WTC11 (cell line): Measurements from ENCODE around the gene AGR2. TPM values are rescaled to one million over a fixed set of nuclear protein-coding genes. Genes with fewer than 3 reads are reported as not detected.

Source experiments
- ATAC-seq: fragments of 200-7000 bp; cut with Tn5 transposase; 2 replicates; pipeline ENCODE4 v1.10.0; 2021; ENCODE audit warnings: mild to moderate bottlenecking, moderate library complexity
- CTCF ChIA-PET: fragments of 300-600 bp; sonication (Branson Sonifier 250); formaldehyde crosslinking; loops from one replicate; lab custom pipeline; 2021; ENCODE audit warnings: antibody characterized with exemption; lab: Charles Lee
- POLR2A ChIA-PET: fragments of 350-600 bp; sonication (Branson Sonifier 250); formaldehyde crosslinking; loops from one replicate; lab custom pipeline; 2021; ENCODE audit warnings: antibody characterized with exemption; lab: Charles Lee
- DNase-seq: peaks from one replicate; pipeline ENCODE4 v3.0.0; 2021; ENCODE audit warnings: low spot score
- H3K27ac Mint-ChIP-seq: 2 replicates; pipeline ENCODE4 v1.8.0; 2021; ENCODE audit warnings: mixed read lengths
- H3K27me3 Mint-ChIP-seq: 2 replicates; pipeline ENCODE4 v1.8.0; 2021; ENCODE audit warnings: low read depth, mild to moderate bottlenecking, moderate library complexity, mixed read lengths
- H3K36me3 Mint-ChIP-seq: 2 replicates; pipeline ENCODE4 v1.8.0; 2021; ENCODE audit warnings: mixed read lengths
- H3K4me1 Mint-ChIP-seq: 2 replicates; pipeline ENCODE4 v1.8.0; 2022; ENCODE audit warnings: mixed read lengths
- H3K4me3 Mint-ChIP-seq: 2 replicates; pipeline ENCODE4 v1.8.0; 2021; ENCODE audit warnings: mild to moderate bottlenecking, moderate library complexity, mixed read lengths
- H3K9me3 Mint-ChIP-seq: 2 replicates; pipeline ENCODE4 v1.8.0; 2021; ENCODE audit warnings: mixed read lengths
- CREB1 ChIP-seq: sonication (generic); formaldehyde crosslinking; IDR thresholded peaks from 2 replicates; pipeline ENCODE4 v1.8.0; 2023; ENCODE audit warnings: mild to moderate bottlenecking, missing genetic modification reagents
- ELF4 ChIP-seq: sonication (generic); formaldehyde crosslinking; IDR thresholded peaks from 2 replicates; pipeline ENCODE4 v1.8.1; 2022; ENCODE audit warnings: low read depth, mild to moderate bottlenecking, moderate library complexity, missing genetic modification reagents
- FOXK1 ChIP-seq: sonication (generic); formaldehyde crosslinking; IDR thresholded peaks from 2 replicates; pipeline ENCODE4 v1.8.0; 2022; ENCODE audit warnings: mild to moderate bottlenecking, moderate library complexity, missing genetic modification reagents
- FOXP1 ChIP-seq: sonication (generic); formaldehyde crosslinking; IDR thresholded peaks from 2 replicates; pipeline ENCODE4 v1.8.0; 2022; ENCODE audit warnings: missing genetic modification reagents, mild to moderate bottlenecking, moderate library complexity, borderline replicate concordance
- JUN ChIP-seq: sonication (generic); formaldehyde crosslinking; IDR thresholded peaks from 2 replicates; pipeline ENCODE4 v1.8.0; 2023; ENCODE audit warnings: mild to moderate bottlenecking, missing genetic modification reagents
- MYBL2 ChIP-seq: sonication (generic); formaldehyde crosslinking; IDR thresholded peaks from 2 replicates; pipeline ENCODE4 v1.8.1; 2023; ENCODE audit warnings: mild to moderate bottlenecking, moderate library complexity, missing genetic modification reagents
- NFATC4 ChIP-seq: fragments of 250-450 bp; sonication (Bioruptor Pico); IDR thresholded peaks from 2 replicates; pipeline ENCODE4 v1.9.0; 2021; ENCODE audit warnings: mild to moderate bottlenecking
- SP1 ChIP-seq: sonication (generic); formaldehyde crosslinking; conservative IDR thresholded peaks from 2 replicates; pipeline ENCODE4 v1.8.1; 2022; ENCODE audit warnings: missing genetic modification reagents
- TCF7 ChIP-seq: sonication (generic); formaldehyde crosslinking; IDR thresholded peaks from 2 replicates; pipeline ENCODE4 v1.8.0; 2022; ENCODE audit warnings: mild to moderate bottlenecking, low read depth, missing genetic modification reagents, moderate library complexity
- TEAD1 ChIP-seq: sonication (generic); formaldehyde crosslinking; IDR thresholded peaks from 2 replicates; pipeline ENCODE4 v1.8.0; 2022; ENCODE audit warnings: mild to moderate bottlenecking, missing genetic modification reagents
- TEAD4 ChIP-seq: sonication (generic); formaldehyde crosslinking; IDR thresholded peaks from 2 replicates; pipeline ENCODE4 v1.8.0; 2022; ENCODE audit warnings: mild to moderate bottlenecking, missing genetic modification reagents
- ZBTB21 ChIP-seq: sonication (generic); formaldehyde crosslinking; IDR thresholded peaks from 2 replicates; pipeline ENCODE4 v1.8.1; 2023; ENCODE audit warnings: mild to moderate bottlenecking, missing genetic modification reagents, borderline replicate concordance
- ZNF138 ChIP-seq: sonication (generic); formaldehyde crosslinking; conservative IDR thresholded peaks from 2 replicates; pipeline ENCODE4 v1.8.1; 2022; ENCODE audit warnings: mild to moderate bottlenecking, moderate library complexity, missing genetic modification reagents
- ZNF671 ChIP-seq: fragments of 250-450 bp; sonication (Bioruptor Pico); IDR thresholded peaks from 2 replicates; pipeline ENCODE4 v1.8.0; 2021; ENCODE audit warnings: mild to moderate bottlenecking
- total RNA-seq: library from RNA; stranded (reverse); gene quantifications from 3 replicates; pipeline ENCODE4 v1.2.3, GENCODE V29; 2021
- TF ChIP-seq, protein P1 (sequence below): sonication (generic); formaldehyde crosslinking; IDR thresholded peaks from 2 replicates; pipeline ENCODE4 v1.8.0; 2023; ENCODE audit warnings: missing genetic modification reagents, mild to moderate bottlenecking, borderline replicate concordance
- TF ChIP-seq, protein P2 (sequence below): fragments of 250-450 bp; sonication (Bioruptor Pico); IDR thresholded peaks from 2 replicates; pipeline ENCODE4 v2.1.2; 2022; ENCODE audit warnings: mild to moderate bottlenecking, moderate library complexity
- TF ChIP-seq, protein P3 (sequence below): sonication (generic); formaldehyde crosslinking; conservative IDR thresholded peaks from 2 replicates; pipeline ENCODE4 v1.8.1; 2022; ENCODE audit warnings: mild to moderate bottlenecking, missing genetic modification reagents
- TF ChIP-seq, protein P4 (sequence below): sonication (generic); formaldehyde crosslinking; IDR thresholded peaks from 2 replicates; pipeline ENCODE4 v1.8.1; 2023; ENCODE audit warnings: mild to moderate bottlenecking, missing genetic modification reagents, moderate library complexity
- TF ChIP-seq, protein P5 (sequence below): fragments of 250-450 bp; sonication (Bioruptor Pico); IDR thresholded peaks from 2 replicates; pipeline ENCODE4 v1.9.0; 2021; ENCODE audit warnings: mild to moderate bottlenecking
- TF ChIP-seq, protein P6 (sequence below): sonication (generic); formaldehyde crosslinking; IDR thresholded peaks from 2 replicates; pipeline ENCODE4 v1.8.1; 2023; ENCODE audit warnings: mild to moderate bottlenecking, missing genetic modification reagents
- TF ChIP-seq, protein P7 (sequence below): sonication (generic); formaldehyde crosslinking; IDR thresholded peaks from 2 replicates; pipeline ENCODE4 v1.8.1; 2023; ENCODE audit warnings: mild to moderate bottlenecking, missing genetic modification reagents, borderline replicate concordance
- TF ChIP-seq, protein P8 (sequence below): sonication (generic); formaldehyde crosslinking; IDR thresholded peaks from 2 replicates; pipeline ENCODE4 v1.8.1; 2022; ENCODE audit warnings: low read depth, missing genetic modification reagents, borderline replicate concordance

Gene AGR2
- total RNA-seq, 1 experiment from 2014 or later, result 1.6 TPM

DNA sequence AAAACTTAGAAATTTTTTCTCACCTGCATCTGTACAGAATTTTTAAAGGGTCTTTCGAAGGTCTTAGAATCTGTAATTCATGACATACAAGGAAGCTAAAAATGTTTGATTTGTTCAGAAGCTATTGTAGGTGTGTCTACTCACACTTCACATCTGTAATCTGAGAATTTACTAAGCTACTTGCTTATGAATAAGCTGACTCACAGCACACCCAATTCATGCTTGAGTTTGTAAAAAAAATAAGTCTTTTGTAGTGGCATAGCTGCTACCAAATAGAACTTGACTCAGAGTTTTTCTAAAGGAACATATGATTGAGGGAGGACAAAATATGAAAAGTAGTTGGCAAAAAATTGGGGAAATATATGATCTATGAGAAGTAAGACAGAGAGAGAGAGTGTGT lies 12.7 kb upstream of the AGR2 start:
- Mint-ChIP-seq H3K27me3 (no peaks in the 10 kb centered on the region), H3K27ac (peak overlapping the region; percentile 48; the same call in 1 of the 2 replicates), H3K36me3 (0 out of 2 replicates have a peak, but pooled peaks cover 6% of the 10 kb centered on the region), H3K9me3 (peaks cover 15% of the 10 kb centered on the region)
- no peak for DNase-seq
- no peak for ATAC-seq
- POLR2A ChIA-PET, result no interaction called here
- TF ChIP-seq FOXK1 (CRISPR knock-in tag) (no peak), MYBL2 (CRISPR knock-in tag) (no peak), NFATC4 (no peak), FOXP1 (no peak), CREB1 (no peak), TEAD4 (CRISPR knock-in tag) (no peak), SP1 (CRISPR knock-in tag) (no peak), TCF7 (no peak), ZNF671 (CRISPR knock-in tag) (no peak), TEAD1 (CRISPR knock-in tag) (no peak), JUN (CRISPR knock-in tag) (no peak), ELF4 (no peak), ZNF138 (no peak)
- TF ChIP-seq, protein P1, sequence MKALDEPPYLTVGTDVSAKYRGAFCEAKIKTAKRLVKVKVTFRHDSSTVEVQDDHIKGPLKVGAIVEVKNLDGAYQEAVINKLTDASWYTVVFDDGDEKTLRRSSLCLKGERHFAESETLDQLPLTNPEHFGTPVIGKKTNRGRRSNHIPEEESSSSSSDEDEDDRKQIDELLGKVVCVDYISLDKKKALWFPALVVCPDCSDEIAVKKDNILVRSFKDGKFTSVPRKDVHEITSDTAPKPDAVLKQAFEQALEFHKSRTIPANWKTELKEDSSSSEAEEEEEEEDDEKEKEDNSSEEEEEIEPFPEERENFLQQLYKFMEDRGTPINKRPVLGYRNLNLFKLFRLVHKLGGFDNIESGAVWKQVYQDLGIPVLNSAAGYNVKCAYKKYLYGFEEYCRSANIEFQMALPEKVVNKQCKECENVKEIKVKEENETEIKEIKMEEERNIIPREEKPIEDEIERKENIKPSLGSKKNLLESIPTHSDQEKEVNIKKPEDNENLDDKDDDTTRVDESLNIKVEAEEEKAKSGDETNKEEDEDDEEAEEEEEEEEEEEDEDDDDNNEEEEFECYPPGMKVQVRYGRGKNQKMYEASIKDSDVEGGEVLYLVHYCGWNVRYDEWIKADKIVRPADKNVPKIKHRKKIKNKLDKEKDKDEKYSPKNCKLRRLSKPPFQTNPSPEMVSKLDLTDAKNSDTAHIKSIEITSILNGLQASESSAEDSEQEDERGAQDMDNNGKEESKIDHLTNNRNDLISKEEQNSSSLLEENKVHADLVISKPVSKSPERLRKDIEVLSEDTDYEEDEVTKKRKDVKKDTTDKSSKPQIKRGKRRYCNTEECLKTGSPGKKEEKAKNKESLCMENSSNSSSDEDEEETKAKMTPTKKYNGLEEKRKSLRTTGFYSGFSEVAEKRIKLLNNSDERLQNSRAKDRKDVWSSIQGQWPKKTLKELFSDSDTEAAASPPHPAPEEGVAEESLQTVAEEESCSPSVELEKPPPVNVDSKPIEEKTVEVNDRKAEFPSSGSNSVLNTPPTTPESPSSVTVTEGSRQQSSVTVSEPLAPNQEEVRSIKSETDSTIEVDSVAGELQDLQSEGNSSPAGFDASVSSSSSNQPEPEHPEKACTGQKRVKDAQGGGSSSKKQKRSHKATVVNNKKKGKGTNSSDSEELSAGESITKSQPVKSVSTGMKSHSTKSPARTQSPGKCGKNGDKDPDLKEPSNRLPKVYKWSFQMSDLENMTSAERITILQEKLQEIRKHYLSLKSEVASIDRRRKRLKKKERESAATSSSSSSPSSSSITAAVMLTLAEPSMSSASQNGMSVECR (CRISPR knock-in tag), result no peak
- TF ChIP-seq, protein P2, sequence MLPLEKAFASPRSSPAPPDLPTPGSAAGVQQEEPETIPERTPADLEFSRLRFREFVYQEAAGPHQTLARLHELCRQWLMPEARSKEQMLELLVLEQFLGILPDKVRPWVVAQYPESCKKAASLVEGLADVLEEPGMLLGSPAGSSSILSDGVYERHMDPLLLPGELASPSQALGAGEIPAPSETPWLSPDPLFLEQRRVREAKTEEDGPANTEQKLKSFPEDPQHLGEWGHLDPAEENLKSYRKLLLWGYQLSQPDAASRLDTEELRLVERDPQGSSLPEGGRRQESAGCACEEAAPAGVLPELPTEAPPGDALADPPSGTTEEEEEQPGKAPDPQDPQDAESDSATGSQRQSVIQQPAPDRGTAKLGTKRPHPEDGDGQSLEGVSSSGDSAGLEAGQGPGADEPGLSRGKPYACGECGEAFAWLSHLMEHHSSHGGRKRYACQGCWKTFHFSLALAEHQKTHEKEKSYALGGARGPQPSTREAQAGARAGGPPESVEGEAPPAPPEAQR, result no peak
- TF ChIP-seq, protein P3, sequence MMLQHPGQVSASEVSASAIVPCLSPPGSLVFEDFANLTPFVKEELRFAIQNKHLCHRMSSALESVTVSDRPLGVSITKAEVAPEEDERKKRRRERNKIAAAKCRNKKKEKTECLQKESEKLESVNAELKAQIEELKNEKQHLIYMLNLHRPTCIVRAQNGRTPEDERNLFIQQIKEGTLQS (CRISPR knock-in tag), result no peak
- TF ChIP-seq, protein P4, sequence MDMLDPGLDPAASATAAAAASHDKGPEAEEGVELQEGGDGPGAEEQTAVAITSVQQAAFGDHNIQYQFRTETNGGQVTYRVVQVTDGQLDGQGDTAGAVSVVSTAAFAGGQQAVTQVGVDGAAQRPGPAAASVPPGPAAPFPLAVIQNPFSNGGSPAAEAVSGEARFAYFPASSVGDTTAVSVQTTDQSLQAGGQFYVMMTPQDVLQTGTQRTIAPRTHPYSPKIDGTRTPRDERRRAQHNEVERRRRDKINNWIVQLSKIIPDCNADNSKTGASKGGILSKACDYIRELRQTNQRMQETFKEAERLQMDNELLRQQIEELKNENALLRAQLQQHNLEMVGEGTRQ, result no peak
- TF ChIP-seq, protein P5, sequence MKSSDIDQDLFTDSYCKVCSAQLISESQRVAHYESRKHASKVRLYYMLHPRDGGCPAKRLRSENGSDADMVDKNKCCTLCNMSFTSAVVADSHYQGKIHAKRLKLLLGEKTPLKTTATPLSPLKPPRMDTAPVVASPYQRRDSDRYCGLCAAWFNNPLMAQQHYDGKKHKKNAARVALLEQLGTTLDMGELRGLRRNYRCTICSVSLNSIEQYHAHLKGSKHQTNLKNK (CRISPR knock-in tag), result no peak
- TF ChIP-seq, all 79 proteins: peak for 0
- no peak overlapping the region for H3K4me3 Mint-ChIP-seq
- CTCF ChIA-PET, result no interaction called here
- H3K4me1 Mint-ChIP-seq, result no peaks in the 10 kb centered on the region

DNA sequence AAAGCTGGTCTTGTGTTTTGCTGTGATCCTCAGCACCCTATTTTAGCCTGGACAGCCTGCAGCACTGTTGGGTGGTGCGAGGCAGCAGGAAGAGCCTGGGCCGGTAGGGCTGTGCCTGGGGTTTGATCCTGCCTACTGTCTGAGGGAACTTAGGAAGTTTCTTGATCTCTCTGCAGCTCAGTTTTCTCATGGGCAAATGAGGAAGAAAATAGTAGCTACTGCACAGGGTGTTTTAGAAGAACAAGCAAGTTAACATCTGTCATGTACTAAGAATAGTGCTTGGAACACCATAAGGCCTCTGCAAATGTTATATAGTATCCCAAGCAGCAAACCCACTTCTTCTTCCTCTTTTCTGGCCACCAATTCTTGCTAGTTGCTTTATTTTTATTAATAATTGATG lies 12.0 kb upstream of the AGR2 start:
- no peaks in the 10 kb centered on the region for H3K27me3 Mint-ChIP-seq
- ATAC-seq, result peak; percentile 57; the same call in 1 of the 2 replicates
- no peak overlapping the region for H3K4me3 Mint-ChIP-seq
- no peak overlapping the region for H3K27ac Mint-ChIP-seq
- ChIA-PET POLR2A (no interaction called here), CTCF (no interaction called here)
- DNase-seq, result no peak
- no peaks in the 10 kb centered on the region for H3K4me1 Mint-ChIP-seq
- peaks cover 15% of the 10 kb centered on the region for H3K9me3 Mint-ChIP-seq
- 0 out of 2 replicates have a peak, but pooled peaks cover 6% of the 10 kb centered on the region for H3K36me3 Mint-ChIP-seq
- TF ChIP-seq ZBTB21 (CRISPR knock-in tag) (no peak), TEAD1 (CRISPR knock-in tag) (no peak), NFATC4 (no peak)
- TF ChIP-seq, protein P3 (CRISPR knock-in tag), result no peak
- TF ChIP-seq, protein P6, sequence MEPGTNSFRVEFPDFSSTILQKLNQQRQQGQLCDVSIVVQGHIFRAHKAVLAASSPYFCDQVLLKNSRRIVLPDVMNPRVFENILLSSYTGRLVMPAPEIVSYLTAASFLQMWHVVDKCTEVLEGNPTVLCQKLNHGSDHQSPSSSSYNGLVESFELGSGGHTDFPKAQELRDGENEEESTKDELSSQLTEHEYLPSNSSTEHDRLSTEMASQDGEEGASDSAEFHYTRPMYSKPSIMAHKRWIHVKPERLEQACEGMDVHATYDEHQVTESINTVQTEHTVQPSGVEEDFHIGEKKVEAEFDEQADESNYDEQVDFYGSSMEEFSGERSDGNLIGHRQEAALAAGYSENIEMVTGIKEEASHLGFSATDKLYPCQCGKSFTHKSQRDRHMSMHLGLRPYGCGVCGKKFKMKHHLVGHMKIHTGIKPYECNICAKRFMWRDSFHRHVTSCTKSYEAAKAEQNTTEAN (CRISPR knock-in tag), result no peak
- TF ChIP-seq, protein P7, sequence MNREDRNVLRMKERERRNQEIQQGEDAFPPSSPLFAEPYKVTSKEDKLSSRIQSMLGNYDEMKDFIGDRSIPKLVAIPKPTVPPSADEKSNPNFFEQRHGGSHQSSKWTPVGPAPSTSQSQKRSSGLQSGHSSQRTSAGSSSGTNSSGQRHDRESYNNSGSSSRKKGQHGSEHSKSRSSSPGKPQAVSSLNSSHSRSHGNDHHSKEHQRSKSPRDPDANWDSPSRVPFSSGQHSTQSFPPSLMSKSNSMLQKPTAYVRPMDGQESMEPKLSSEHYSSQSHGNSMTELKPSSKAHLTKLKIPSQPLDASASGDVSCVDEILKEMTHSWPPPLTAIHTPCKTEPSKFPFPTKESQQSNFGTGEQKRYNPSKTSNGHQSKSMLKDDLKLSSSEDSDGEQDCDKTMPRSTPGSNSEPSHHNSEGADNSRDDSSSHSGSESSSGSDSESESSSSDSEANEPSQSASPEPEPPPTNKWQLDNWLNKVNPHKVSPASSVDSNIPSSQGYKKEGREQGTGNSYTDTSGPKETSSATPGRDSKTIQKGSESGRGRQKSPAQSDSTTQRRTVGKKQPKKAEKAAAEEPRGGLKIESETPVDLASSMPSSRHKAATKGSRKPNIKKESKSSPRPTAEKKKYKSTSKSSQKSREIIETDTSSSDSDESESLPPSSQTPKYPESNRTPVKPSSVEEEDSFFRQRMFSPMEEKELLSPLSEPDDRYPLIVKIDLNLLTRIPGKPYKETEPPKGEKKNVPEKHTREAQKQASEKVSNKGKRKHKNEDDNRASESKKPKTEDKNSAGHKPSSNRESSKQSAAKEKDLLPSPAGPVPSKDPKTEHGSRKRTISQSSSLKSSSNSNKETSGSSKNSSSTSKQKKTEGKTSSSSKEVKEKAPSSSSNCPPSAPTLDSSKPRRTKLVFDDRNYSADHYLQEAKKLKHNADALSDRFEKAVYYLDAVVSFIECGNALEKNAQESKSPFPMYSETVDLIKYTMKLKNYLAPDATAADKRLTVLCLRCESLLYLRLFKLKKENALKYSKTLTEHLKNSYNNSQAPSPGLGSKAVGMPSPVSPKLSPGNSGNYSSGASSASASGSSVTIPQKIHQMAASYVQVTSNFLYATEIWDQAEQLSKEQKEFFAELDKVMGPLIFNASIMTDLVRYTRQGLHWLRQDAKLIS (CRISPR knock-in tag), result no peak
- TF ChIP-seq, protein P8, sequence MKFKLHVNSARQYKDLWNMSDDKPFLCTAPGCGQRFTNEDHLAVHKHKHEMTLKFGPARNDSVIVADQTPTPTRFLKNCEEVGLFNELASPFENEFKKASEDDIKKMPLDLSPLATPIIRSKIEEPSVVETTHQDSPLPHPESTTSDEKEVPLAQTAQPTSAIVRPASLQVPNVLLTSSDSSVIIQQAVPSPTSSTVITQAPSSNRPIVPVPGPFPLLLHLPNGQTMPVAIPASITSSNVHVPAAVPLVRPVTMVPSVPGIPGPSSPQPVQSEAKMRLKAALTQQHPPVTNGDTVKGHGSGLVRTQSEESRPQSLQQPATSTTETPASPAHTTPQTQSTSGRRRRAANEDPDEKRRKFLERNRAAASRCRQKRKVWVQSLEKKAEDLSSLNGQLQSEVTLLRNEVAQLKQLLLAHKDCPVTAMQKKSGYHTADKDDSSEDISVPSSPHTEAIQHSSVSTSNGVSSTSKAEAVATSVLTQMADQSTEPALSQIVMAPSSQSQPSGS, result no peak
